HEK293T (cell line): ENCODE data around the gene CLDN2.
"Not testable (repeated sequence)": the region's sequence is repeated elsewhere in the genome, so short reads cannot be mapped to it uniquely, and the experiment has no call there.

ENCODE experiments used
- CTCF ChIA-PET: fragments of 350-600 bp; formaldehyde crosslinking; extraction: SDS; loops from one replicate; lab custom pipeline; 2021; ENCODE audit warnings: antibody characterized with exemption, inconsistent platforms; lab: Yijun Ruan, JAX
- POLR2A ChIA-PET: fragments of 350-600 bp; formaldehyde crosslinking; extraction: SDS; loops from one replicate; lab custom pipeline; 2020; ENCODE audit warnings: antibody characterized with exemption, inconsistent platforms; lab: Yijun Ruan, JAX
- DNase-seq: peaks from one replicate; pipeline ENCODE4 v3.0.0; 2012; ENCODE audit warnings: mixed read lengths; ENCODE audit errors: extremely low spot score
- ARNT ChIP-seq: fragments of 450-650 bp; IDR thresholded peaks from 2 replicates; pipeline ENCODE4 v1.6.1; 2017; ENCODE audit warnings: mild to moderate bottlenecking
- BHLHE40 ChIP-seq: fragments of 450-650 bp; IDR thresholded peaks from 2 replicates; pipeline ENCODE4 v1.6.1; 2016; ENCODE audit warnings: mild to moderate bottlenecking, moderate library complexity, borderline replicate concordance
- CTBP1 ChIP-seq: fragments of 450-650 bp; IDR thresholded peaks from 2 replicates; pipeline ENCODE4 v1.6.1; 2016; ENCODE audit warnings: borderline replicate concordance
- ELF4 ChIP-seq: fragments of 450-650 bp; IDR thresholded peaks from 2 replicates; pipeline ENCODE4 v1.6.1; 2017; ENCODE audit warnings: antibody characterized with exemption
- FOXA1 ChIP-seq: fragments of 450-650 bp; IDR thresholded peaks from 2 replicates; pipeline ENCODE4 v1.6.1; 2016; ENCODE audit warnings: mild to moderate bottlenecking
- FOXK2 ChIP-seq: fragments of 450-650 bp; IDR thresholded peaks from 2 replicates; pipeline ENCODE4 v1.6.1; 2016; ENCODE audit warnings: mild to moderate bottlenecking
- FOXM1 ChIP-seq: fragments of 450-650 bp; IDR thresholded peaks from 2 replicates; pipeline ENCODE4 v1.6.1; 2017; ENCODE audit warnings: mild to moderate bottlenecking, borderline replicate concordance
- HDGF ChIP-seq: fragments of 450-650 bp; IDR thresholded peaks from 2 replicates; pipeline ENCODE4 v1.6.1; 2017; ENCODE audit warnings: antibody characterized with exemption, borderline replicate concordance
- L3MBTL2 ChIP-seq: fragments of 450-650 bp; conservative IDR thresholded peaks from 2 replicates; pipeline ENCODE4 v1.6.1; 2016; ENCODE audit warnings: mild to moderate bottlenecking
- LEF1 ChIP-seq: fragments of 450-650 bp; IDR thresholded peaks from 2 replicates; pipeline ENCODE4 v1.6.1; 2017; ENCODE audit warnings: mild to moderate bottlenecking, borderline replicate concordance
- NFRKB ChIP-seq: fragments of 450-650 bp; IDR thresholded peaks from 2 replicates; pipeline ENCODE4 v1.6.1; 2016; ENCODE audit warnings: mild to moderate bottlenecking, moderate library complexity
- PKNOX1 ChIP-seq: fragments of 450-650 bp; IDR thresholded peaks from 2 replicates; pipeline ENCODE4 v1.6.1; 2016
- SP1 ChIP-seq: fragments of 450-650 bp; IDR thresholded peaks from 2 replicates; pipeline ENCODE4 v1.6.1; 2017
- SUZ12 ChIP-seq: fragments of 450-650 bp; IDR thresholded peaks from 2 replicates; pipeline ENCODE4 v1.6.1; 2016; ENCODE audit warnings: mild to moderate bottlenecking
- TARDBP ChIP-seq: fragments of 450-650 bp; IDR thresholded peaks from 2 replicates; pipeline ENCODE4 v1.6.1; 2016
- ZNF384 ChIP-seq: fragments of 450-650 bp; IDR thresholded peaks from 2 replicates; pipeline ENCODE4 v1.6.1; 2016

The CLDN2 gene

DNA sequence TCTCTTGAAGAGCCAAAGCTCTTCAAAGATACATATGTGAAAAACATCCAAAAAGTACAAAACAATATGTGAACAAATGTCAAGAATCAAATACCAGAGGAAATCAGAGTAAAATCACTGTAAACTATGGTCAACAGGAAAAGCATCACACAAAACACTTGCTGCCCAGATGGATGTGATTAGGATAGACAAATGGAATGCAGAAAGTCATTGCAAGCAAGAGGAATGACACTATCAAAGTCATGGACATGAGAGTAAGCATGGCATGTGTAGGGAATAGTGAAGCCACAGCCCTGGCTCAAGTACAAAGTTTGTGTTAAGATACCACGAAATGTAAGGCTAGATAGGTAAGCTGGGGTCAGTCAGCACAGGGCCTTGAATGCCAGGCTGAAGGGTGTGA lies 37.7 kb downstream of the CLDN2 start:
- no peak for TF ChIP-seq LEF1
- no peak for TF ChIP-seq HDGF
- TF ChIP-seq PKNOX1, result no peak
- no peak for TF ChIP-seq FOXK2
- TF ChIP-seq SUZ12, result no peak
- no peak for TF ChIP-seq ZNF384
- TF ChIP-seq CTBP1, result no peak
- TF ChIP-seq NFRKB, result no peak
- no peak for TF ChIP-seq SP1
- CTCF ChIA-PET, result no interaction called here
- no peak for DNase-seq
- POLR2A ChIA-PET, result no interaction called here

- DNase-seq, result peak; percentile 51
- ChIA-PET CTCF (interaction anchor here (0.7 to 1.8 kb wide), 5 partner anchors 11 to 86 kb away, joined by 3 to 6 read pairs (median 3); no protein-coding TSS in a partner anchor), POLR2A (no interaction called here)
- TF ChIP-seq HDGF (no peak), PKNOX1 (no peak), ARNT (no peak)
Observed at GRCh38 chrX:106959901-106960300, 39.7 kb downstream of the CLDN2 start.

DNA sequence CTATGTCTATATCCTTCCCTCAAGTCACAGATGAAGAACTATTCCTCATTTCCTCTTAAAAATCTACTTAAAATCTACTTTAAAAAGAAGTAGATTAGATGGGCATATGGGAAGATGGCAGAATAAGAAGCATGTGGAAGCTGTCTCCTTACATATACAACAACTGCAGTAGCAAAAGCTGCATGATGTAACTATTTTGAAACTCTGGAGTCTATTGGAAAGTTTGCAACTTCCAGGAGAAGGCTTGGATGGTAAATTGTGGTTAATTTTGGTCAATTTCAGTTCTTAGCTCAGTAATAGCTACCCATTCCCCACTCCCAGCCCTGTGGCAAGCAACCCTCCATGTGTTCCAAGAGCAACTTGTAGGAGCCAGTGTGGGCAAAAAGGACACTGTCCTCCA lies 42.9 kb downstream of the CLDN2 start:
- TF ChIP-seq NFRKB, result no peak
- TF ChIP-seq FOXA1, result no peak
- TF ChIP-seq SP1, result no peak
- TF ChIP-seq ELF4, result no peak
- no peak for TF ChIP-seq HDGF
- no peak for TF ChIP-seq FOXK2
- TF ChIP-seq FOXM1, result no peak
- no peak for TF ChIP-seq BHLHE40
- TF ChIP-seq ARNT, result no peak
- TF ChIP-seq L3MBTL2, result no peak
- TF ChIP-seq PKNOX1, result no peak
- no peak for TF ChIP-seq ZNF384
- no peak for TF ChIP-seq LEF1
- no peak for TF ChIP-seq TARDBP
- TF ChIP-seq SUZ12, result no peak
- CTCF ChIA-PET, result no interaction called here
- no peak for DNase-seq
- POLR2A ChIA-PET, result no interaction called here

DNA sequence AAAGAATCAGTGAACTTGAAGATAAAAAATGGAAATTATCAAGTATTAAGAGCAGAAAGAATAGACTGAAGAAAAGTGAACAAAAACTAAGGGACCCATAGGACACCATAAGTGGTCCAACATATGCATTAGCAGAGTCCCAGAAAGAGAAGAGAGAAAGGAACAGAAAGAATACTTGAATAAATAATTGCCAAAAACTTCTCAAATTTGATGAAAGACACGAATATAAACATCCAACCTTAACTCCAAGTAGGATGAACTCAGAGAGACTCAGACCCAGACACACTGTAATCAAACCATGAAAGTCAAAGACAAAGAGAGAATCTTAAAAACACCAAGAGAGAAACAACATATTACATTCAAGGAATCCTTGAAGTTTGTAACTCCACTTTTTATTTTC lies 44.1 kb downstream of the CLDN2 start:
- POLR2A ChIA-PET, result no interaction called here
- TF ChIP-seq HDGF, result no peak
- TF ChIP-seq ZNF384, result no peak
- no peak for DNase-seq
- CTCF ChIA-PET, result interaction anchor here (0.5 kb wide), 1 partner anchor 14 kb away, joined by 3 read pairs; no protein-coding TSS in a partner anchor

DNA sequence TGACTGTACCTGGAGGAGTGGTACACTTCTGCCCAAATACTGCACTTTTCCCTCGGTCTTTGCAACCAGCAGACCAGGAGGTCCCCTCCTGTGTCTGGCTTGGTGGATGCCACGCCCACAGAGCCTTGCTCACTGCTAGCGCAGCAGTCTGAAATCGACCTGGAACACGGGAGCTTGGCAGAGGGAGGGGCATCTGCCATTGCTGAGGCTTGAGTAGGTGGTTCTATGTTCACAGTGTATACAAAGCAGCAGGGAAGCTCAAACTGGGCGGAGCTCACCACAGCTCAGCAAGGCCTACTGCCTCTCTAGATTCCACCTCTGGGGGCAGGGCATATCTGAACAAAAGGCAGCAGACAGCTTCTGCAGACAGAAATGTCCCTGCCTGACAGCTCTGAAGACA lies 46.3 kb downstream of the CLDN2 start:
- CTCF ChIA-PET, result interaction anchor here (1.2 to 1.3 kb wide), 2 partner anchors 11 to 72 kb away, joined by 3 to 4 read pairs; no protein-coding TSS in a partner anchor
- POLR2A ChIA-PET, result not testable (repeated sequence)
- DNase-seq, result peak; percentile 21

GRCh38 chrX:106972896-106973295 lies 52.7 kb downstream of the CLDN2 start:
- TF ChIP-seq ARNT, result no peak
- no peak for TF ChIP-seq SUZ12
- no peak for TF ChIP-seq NFRKB
- ChIA-PET CTCF (no interaction called here), POLR2A (no interaction called here)
- no peak for DNase-seq

DNA sequence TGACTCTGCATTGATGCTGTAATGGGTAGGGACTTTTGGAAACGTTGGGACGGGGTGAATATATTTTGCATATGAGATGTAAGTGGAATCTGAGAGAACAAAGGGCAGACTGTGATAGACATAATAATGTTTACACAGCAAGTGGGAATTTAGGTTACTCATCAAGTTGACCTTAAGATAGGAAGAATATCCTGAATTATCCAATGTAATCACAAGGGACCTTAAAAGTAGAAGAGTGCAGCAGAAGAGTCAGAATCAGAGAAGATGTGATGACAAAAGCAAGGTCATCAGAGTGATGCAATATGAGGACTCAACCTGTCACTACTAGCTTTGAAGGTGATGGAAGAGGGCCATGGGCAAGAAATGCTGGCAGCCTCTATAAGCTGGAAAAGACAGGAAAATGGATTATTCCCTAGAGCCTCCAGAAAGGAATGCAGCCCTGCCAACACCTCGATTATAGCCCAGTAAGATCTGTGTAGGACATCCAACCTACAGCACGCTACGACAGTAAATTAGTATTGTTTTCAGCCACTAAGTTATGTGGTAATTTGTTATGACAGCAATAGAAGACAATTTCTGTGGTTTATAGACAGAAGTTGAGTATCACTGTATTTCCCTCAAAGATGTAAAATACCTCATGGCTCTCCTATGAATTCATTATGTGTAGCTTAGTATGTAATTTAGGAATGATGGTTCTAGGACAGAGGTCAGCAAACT lies 53.4 kb downstream of the CLDN2 start:
- CTCF ChIA-PET, result no interaction called here
- no peak for DNase-seq
- POLR2A ChIA-PET, result no interaction called here
- TF ChIP-seq SP1 (no peak), PKNOX1 (no peak), L3MBTL2 (no peak), ZNF384 (no peak), BHLHE40 (no peak), LEF1 (no peak), SUZ12 (no peak), FOXK2 (no peak)
